PC-3 (cell line): ENCODE measurements around the gene KIF21A. TPM values are rescaled to one million over a fixed set of nuclear protein-coding genes. Genes with fewer than 3 reads are reported as not detected.

Experiments used
- ATAC-seq: fragments of 200-7000 bp; cut with Tn5 transposase; 2 replicates; pipeline ENCODE4 v1.9.1; 2020; ENCODE audit warnings: mild to moderate bottlenecking, moderate library complexity
- BruUV-seq: library from RNA; stranded (reverse); fragments of 400-500 nt; replicated peaks from 2 replicates; lab custom pipeline; 2021; lab: Mats Ljungman, UMichigan
- CTCF ChIA-PET: fragments of 300-600 bp; sonication (Branson Sonifier 250); formaldehyde crosslinking; loops from one replicate; lab custom pipeline; 2022; ENCODE audit warnings: antibody characterized with exemption; lab: Charles Lee
- POLR2A ChIA-PET: fragments of 300-600 bp; sonication (Branson Sonifier 250); formaldehyde crosslinking; loops from one replicate; lab custom pipeline; 2022; ENCODE audit warnings: antibody characterized with exemption; ENCODE audit not compliant: unreplicated experiment; lab: Charles Lee
- DNase-seq: peaks from one replicate; pipeline ENCODE4 v3.0.0-alpha.2; 2015
- H2AFZ ChIP-seq: fragments of 300-600 bp; sonication (generic); 2 replicates; pipeline ENCODE4 v1.6.0; 2016; ENCODE audit warnings: antibody characterized with exemption, low read length
- H3F3A ChIP-seq: fragments of 300-600 bp; sonication (generic); one replicate; pipeline ENCODE4 v1.6.0; 2017; ENCODE audit warnings: antibody characterized with exemption, low read length, control low read depth, mild to moderate bottlenecking; ENCODE audit not compliant: unreplicated experiment
- H3K27ac ChIP-seq: fragments of 300-600 bp; sonication (generic); 2 replicates; pipeline ENCODE4 v1.5.1; 2016; ENCODE audit warnings: mild to moderate bottlenecking, low read length
- H3K27me3 ChIP-seq: fragments of 300-600 bp; sonication (generic); 2 replicates; pipeline ENCODE4 v1.6.1; 2016; ENCODE audit warnings: low read length, mixed read lengths
- H3K36me3 ChIP-seq: fragments of 300-600 bp; sonication (generic); 2 replicates; pipeline ENCODE4 v1.6.1; 2016; ENCODE audit warnings: low read depth, mixed run types, low read length, mixed read lengths
- H3K4me1 ChIP-seq: fragments of 300-600 bp; sonication (generic); 2 replicates; pipeline ENCODE4 v1.5.1; 2016; ENCODE audit warnings: low read length; ENCODE audit not compliant: insufficient read depth
- H3K4me2 ChIP-seq: fragments of 300-600 bp; sonication (generic); 2 replicates; pipeline ENCODE4 v1.6.0; 2016; ENCODE audit warnings: low read length
- H3K4me3 ChIP-seq: fragments of 300-600 bp; sonication (generic); 2 replicates; pipeline ENCODE4 v1.5.1; 2016; ENCODE audit warnings: mild to moderate bottlenecking, low read length, mixed read lengths
- H3K79me2 ChIP-seq: fragments of 300-600 bp; sonication (generic); 2 replicates; pipeline ENCODE4 v1.6.1; 2017; ENCODE audit warnings: low read length, mixed read lengths
- H3K9ac ChIP-seq: fragments of 300-600 bp; sonication (generic); 2 replicates; pipeline ENCODE4 v1.6.0; 2016; ENCODE audit warnings: mild to moderate bottlenecking, low read length
- H3K9me2 ChIP-seq: fragments of 300-600 bp; sonication (generic); replicated peaks from 2 replicates; pipeline ENCODE4 v1.6.1; 2016; ENCODE audit warnings: mixed run types, low read length, mixed read lengths
- H3K9me3 ChIP-seq: fragments of 300-600 bp; sonication (generic); 2 replicates; pipeline ENCODE4 v1.6.1; 2016; ENCODE audit warnings: low read length, mixed read lengths
- H4K20me1 ChIP-seq: fragments of 300-600 bp; sonication (generic); 2 replicates; pipeline ENCODE4 v1.6.1; 2016; ENCODE audit warnings: low read length, mixed read lengths
- EZH2 ChIP-seq: fragments of 300-600 bp; sonication (generic); IDR thresholded peaks from one replicate; pipeline ENCODE4 v1.6.1; 2017; ENCODE audit warnings: antibody characterized with exemption, mild to moderate bottlenecking, low read length; ENCODE audit not compliant: unreplicated experiment
- EZH2phosphoT487 ChIP-seq: fragments of 300-600 bp; sonication (generic); IDR thresholded peaks from 2 replicates; pipeline ENCODE4 v1.6.1; 2018; ENCODE audit warnings: mild to moderate bottlenecking, antibody characterized with exemption, low read length, borderline replicate concordance
- intact Hi-C: fragments of 100-400 bp; cut with micrococcal nuclease; formaldehyde crosslinking; loops from 2 replicates; pipeline ENCODE4 v1.9.0; 2023
- total RNA-seq: library from RNA; depleted of rRNA; stranded (reverse); fragments of >200 nt; gene quantifications from 2 replicates; pipeline ENCODE4 v1.2.3, GENCODE V29; 2014
- TF ChIP-seq, protein P1 (sequence below): fragments of 300-600 bp; sonication (generic); conservative IDR thresholded peaks from 2 replicates; pipeline ENCODE4 v1.5.1; 2017; ENCODE audit warnings: antibody characterized with exemption, low read depth, mild to moderate bottlenecking, low read length

The KIF21A gene
- total RNA-seq, 1 experiment from 2014 or later = 25.1 TPM

DNA sequence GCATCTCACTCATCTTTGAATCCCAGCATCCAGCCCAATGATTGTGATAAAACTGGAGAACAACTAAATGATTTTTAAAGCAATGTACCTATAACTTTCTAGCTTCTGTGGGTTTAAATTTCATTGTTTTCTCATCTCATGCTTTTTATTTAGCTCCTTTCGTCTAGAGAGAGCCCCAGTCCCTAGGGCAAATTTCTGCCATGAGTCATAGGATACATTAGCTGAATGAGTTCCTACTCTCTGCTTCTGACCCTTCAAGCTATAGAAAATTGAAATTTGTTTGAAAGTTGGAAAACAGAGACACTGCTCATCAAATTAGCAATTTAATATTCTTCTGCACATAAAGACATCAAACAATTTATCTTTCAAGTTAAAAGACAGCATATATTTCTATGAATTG is 113.9 kb downstream of the KIF21A start:
- Histone ChIP-seq H3K4me2 (no peak overlapping the region), H2AFZ (no peak overlapping the region), H3K4me3 (no peak overlapping the region), H3K9me3 (no peaks in the 10 kb centered on the region), H3K36me3 (peaks cover 24% of the 10 kb centered on the region), H3K27me3 (no peaks in the 10 kb centered on the region), H3K4me1 (peaks cover 5% of the 10 kb centered on the region; the same call in 1 of the 2 replicates), H3K9ac (no peak overlapping the region), H3K9me2 (no peaks in the 10 kb centered on the region), H4K20me1 (no peaks in the 10 kb centered on the region), H3F3A (no peaks in the 10 kb centered on the region), H3K79me2 (no peaks in the 10 kb centered on the region), H3K27ac (no peak overlapping the region)
- BruUV-seq = no TSS peak
- DNase-seq (peak; percentile 44), ATAC-seq (peak; percentile 74)
- intact Hi-C loops = no loop called here
- POLR2A ChIA-PET = no interaction called here
- no peak for TF ChIP-seq EZH2
- TF ChIP-seq, protein P1, sequence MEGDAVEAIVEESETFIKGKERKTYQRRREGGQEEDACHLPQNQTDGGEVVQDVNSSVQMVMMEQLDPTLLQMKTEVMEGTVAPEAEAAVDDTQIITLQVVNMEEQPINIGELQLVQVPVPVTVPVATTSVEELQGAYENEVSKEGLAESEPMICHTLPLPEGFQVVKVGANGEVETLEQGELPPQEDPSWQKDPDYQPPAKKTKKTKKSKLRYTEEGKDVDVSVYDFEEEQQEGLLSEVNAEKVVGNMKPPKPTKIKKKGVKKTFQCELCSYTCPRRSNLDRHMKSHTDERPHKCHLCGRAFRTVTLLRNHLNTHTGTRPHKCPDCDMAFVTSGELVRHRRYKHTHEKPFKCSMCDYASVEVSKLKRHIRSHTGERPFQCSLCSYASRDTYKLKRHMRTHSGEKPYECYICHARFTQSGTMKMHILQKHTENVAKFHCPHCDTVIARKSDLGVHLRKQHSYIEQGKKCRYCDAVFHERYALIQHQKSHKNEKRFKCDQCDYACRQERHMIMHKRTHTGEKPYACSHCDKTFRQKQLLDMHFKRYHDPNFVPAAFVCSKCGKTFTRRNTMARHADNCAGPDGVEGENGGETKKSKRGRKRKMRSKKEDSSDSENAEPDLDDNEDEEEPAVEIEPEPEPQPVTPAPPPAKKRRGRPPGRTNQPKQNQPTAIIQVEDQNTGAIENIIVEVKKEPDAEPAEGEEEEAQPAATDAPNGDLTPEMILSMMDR = no peak
- no peak for TF ChIP-seq EZH2phosphoT487
- CTCF ChIA-PET = no interaction called here

DNA sequence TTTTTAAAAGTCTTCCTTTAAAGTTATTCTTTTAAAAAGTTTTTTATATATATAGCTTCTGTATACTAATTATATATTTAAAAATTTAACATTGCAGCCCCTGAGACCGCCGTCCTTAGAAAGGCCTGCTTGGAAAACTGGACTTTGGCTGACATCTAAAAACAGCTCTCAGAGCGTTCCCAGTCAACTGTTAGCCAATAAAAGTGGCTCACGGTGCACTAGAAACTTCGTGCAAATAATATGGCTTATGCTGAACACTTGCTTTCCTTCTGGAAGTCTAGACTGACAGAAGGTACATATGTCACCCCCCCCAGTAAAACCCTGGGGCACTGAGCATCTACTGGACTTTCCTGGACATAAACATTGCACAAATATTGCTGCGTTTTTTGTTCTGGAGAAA is 115.0 kb downstream of the KIF21A start:
- Histone ChIP-seq H4K20me1 (no peaks in the 10 kb centered on the region), H3K79me2 (no peaks in the 10 kb centered on the region), H3K9ac (no peak overlapping the region), H3K36me3 (peaks cover 23% of the 10 kb centered on the region), H2AFZ (no peak overlapping the region), H3K27ac (no peak overlapping the region), H3K27me3 (no peaks in the 10 kb centered on the region), H3K9me2 (no peaks in the 10 kb centered on the region), H3K4me3 (no peak overlapping the region), H3K4me2 (no peak overlapping the region), H3K4me1 (peaks cover 5% of the 10 kb centered on the region; the same call in 1 of the 2 replicates), H3K9me3 (no peaks in the 10 kb centered on the region), H3F3A (no peaks in the 10 kb centered on the region)
- CTCF ChIA-PET = no interaction called here
- intact Hi-C loops = no loop called here
- TF ChIP-seq, protein P1 = no peak
- no peak for TF ChIP-seq EZH2phosphoT487
- TF ChIP-seq EZH2 = no peak
- DNase-seq (no peak), ATAC-seq (no peak)
- no TSS peak for BruUV-seq
- POLR2A ChIA-PET = no interaction called here

DNA sequence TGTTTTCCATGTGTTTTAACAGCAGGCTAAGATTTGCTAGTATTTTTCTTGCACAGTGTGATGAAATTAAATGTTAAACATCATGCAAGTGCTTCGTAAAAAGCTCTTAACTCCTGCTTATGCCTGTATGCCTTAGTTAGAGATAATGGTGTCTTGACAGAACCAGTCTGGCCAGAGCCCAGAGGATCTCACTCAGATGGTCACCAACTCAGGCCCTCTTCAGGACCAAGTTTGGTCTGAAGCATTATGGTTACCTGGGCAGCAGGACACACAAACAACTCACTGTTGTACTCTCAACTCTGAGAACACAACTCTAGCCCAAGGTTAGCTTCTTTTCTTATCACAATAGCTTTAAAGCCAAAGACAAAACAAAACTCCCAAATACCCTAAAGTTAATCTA is 115.4 kb downstream of the KIF21A start:
- H2AFZ ChIP-seq = no peak overlapping the region
- DNase-seq = no peak
- no TSS peak for BruUV-seq
- POLR2A ChIA-PET = no interaction called here
- H3K9me2 ChIP-seq = no peaks in the 10 kb centered on the region
- H3F3A ChIP-seq = no peaks in the 10 kb centered on the region
- no peak for ATAC-seq
- no peaks in the 10 kb centered on the region for H3K79me2 ChIP-seq
- CTCF ChIA-PET = no interaction called here
- no peaks in the 10 kb centered on the region for H3K27me3 ChIP-seq
- no peak overlapping the region for H3K4me3 ChIP-seq
- no peaks in the 10 kb centered on the region for H4K20me1 ChIP-seq
- intact Hi-C loops = no loop called here
- no peak overlapping the region for H3K4me2 ChIP-seq
- peaks cover 19% of the 10 kb centered on the region for H3K36me3 ChIP-seq
- no peak overlapping the region for H3K27ac ChIP-seq
- TF ChIP-seq, protein P1 = no peak
- TF ChIP-seq EZH2 (no peak), EZH2phosphoT487 (no peak)
- no peaks in the 10 kb centered on the region for H3K9me3 ChIP-seq
- H3K9ac ChIP-seq = no peak overlapping the region
- H3K4me1 ChIP-seq = peaks cover 5% of the 10 kb centered on the region; the same call in 1 of the 2 replicates
